KOPT-K1 (cell line): ENCODE measurements around the gene RPL35.
"Not testable (repeated sequence)": the region's sequence is repeated elsewhere in the genome, so short reads cannot be mapped to it uniquely, and the experiment has no call there.

Source experiments
- H3K27ac ChIP-seq: fragments of 200-600 bp; sonication (generic); 2 replicates; pipeline ENCODE4 v1.5.1; 2016; ENCODE audit warnings: antibody characterized with exemption, mild to moderate bottlenecking, low read depth, low read length; ENCODE audit not compliant: poor library complexity, severe bottlenecking
- H3K36me3 ChIP-seq: fragments of 200-600 bp; sonication (generic); 2 replicates; pipeline ENCODE4 v1.5.1; 2017; ENCODE audit warnings: antibody characterized with exemption, mild to moderate bottlenecking, low read length, moderate library complexity; ENCODE audit not compliant: insufficient read depth
- H3K9me3 ChIP-seq: fragments of 200-600 bp; sonication (generic); 2 replicates; pipeline ENCODE4 v1.5.1; 2017; ENCODE audit warnings: antibody characterized with exemption, low read length, mild to moderate bottlenecking; ENCODE audit not compliant: insufficient read depth, poor library complexity, severe bottlenecking

RPL35 gene

GRCh38 chr9:124846969-124847368 lies 14.8 kb downstream of the RPL35 start:
- H3K9me3 ChIP-seq, result no peaks in the 10 kb centered on the region
- no peak overlapping the region for H3K27ac ChIP-seq
- H3K36me3 ChIP-seq, result no peaks in the 10 kb centered on the region

- H3K9me3 ChIP-seq, H3K27ac ChIP-seq: not testable (repeated sequence)
These were observed 15.3 kb downstream of the RPL35 start for GRCh38 chr9:124846467-124846866.

DNA sequence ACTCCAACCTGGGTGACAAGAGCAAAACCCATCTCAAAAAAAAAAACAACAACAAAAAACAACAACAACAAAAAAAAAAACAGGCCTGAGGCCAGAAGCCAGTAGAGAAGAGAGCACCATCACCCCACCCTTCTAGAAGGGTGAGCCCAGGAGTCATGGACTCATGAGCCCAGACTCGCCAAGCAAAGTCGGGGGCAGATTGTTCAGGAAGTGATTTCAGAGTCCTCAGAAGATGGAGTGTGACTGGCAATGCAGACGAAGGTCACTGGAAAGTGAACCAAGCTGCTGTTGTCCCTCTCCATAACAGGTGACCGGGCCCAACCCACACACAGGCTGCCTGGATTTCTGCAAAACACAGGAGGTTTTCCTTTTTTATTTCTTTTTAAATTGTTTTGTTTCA lies 17.5 kb downstream of the RPL35 start:
- H3K27ac ChIP-seq, result no peak overlapping the region
- no peaks in the 10 kb centered on the region for H3K9me3 ChIP-seq
- no peaks in the 10 kb centered on the region for H3K36me3 ChIP-seq

More at GRCh38 chr9:124846467-124846866, 15.3 kb downstream of the RPL35 start:
- not testable (repeated sequence) for H3K36me3 ChIP-seq

DNA sequence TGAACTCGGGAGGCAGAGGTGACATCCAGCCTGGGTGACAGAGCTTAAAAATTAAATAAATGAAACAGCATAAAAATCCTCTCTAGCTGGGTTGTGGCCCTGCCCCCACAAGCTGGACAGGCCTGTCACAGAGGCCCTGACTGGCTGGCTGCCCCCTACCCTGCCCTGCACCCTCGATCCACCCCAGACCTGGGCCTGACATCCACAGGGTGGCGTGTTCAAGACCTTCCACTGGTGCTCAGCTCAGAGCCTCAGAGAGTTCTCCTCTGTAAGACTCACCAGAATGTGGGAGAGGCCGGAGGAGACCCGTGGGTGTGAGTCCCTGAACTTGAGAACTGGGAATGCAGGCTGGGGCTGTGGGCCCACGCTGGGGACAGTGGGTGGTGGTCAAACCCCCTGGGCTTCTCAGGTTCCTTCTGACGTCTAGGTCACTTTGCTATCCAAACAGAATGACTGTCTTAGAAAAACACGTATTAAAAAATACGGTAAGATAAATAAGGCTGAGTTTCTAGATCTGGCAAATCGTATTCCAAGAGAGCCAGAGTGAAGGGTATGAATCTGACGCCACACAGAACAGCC lies 18.2 kb downstream of the RPL35 start:
- no peak overlapping the region for H3K27ac ChIP-seq
- no peaks in the 10 kb centered on the region for H3K9me3 ChIP-seq
- H3K36me3 ChIP-seq, result no peaks in the 10 kb centered on the region

- no peak overlapping the region for H3K27ac ChIP-seq
- H3K36me3 ChIP-seq, result no peaks in the 10 kb centered on the region
- no peaks in the 10 kb centered on the region for H3K9me3 ChIP-seq
These were observed 20.5 kb downstream of the RPL35 start for GRCh38 chr9:124841075-124841821.

DNA sequence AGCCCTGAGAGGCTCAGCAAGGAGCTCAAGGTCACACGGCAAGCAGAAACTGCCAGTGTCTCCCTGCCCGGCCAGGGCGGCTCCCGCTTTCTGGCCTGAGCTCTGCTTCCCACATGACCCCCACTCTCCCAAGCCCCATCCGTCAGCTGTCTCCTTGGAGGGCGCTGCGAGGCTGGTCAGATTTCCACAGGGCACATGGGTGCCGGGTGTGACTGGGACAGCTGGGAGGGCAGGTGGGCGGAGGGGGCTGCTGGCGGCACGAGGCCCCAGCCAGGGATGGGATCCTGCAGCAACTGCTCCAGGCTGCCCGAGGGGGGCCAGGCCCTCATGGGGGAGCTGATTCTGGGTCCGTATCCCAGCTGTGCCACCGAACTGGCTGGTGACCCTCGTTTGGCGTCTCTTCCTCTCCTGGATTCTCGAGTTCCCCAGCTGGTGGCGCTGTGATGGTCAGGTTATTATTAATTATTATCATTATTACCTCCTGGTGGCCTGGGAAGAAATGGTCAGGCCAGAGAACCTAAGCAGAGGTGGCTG lies 21.4 kb downstream of the RPL35 start:
- H3K27ac ChIP-seq, result no peak overlapping the region
- no peaks in the 10 kb centered on the region for H3K9me3 ChIP-seq
- no peaks in the 10 kb centered on the region for H3K36me3 ChIP-seq

GRCh38 chr9:124839612-124840299 lies 22.0 kb downstream of the RPL35 start:
- H3K9me3 ChIP-seq, result no peaks in the 10 kb centered on the region
- H3K36me3 ChIP-seq, result no peaks in the 10 kb centered on the region
- no peak overlapping the region for H3K27ac ChIP-seq

GRCh38 chr9:124838567-124839275 lies 23.0 kb downstream of the RPL35 start:
- H3K9me3 ChIP-seq, H3K36me3 ChIP-seq, H3K27ac ChIP-seq: not testable (repeated sequence)

DNA sequence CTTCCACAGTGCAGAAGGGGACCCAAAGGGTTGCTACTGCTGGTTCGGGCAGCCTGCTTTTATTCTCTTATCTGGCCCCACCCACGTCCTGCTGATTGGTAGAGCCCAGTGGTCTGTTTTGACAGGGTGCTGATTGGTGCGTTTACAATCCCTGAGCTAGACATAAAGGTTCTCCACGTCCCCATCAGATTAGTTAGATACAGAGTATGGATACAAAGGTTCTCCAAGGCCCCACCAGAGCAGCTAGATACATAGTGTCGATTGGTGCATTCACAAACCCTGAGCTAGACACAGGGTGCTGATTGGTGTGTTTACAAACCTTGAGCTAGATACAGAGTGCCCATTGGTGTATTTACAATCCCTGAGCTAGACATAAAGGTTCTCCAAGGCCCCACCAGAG lies 23.6 kb downstream of the RPL35 start:
- not testable (repeated sequence) for H3K27ac ChIP-seq

GRCh38 chr9:124835026-124835557 lies 26.7 kb downstream of the RPL35 start:
- Histone ChIP-seq H3K27ac (no peak overlapping the region), H3K36me3 (no peaks in the 10 kb centered on the region)

More for the DNA sequence above, 23.6 kb downstream of the RPL35 start:
- H3K9me3 ChIP-seq, H3K36me3 ChIP-seq: not testable (repeated sequence)

DNA sequence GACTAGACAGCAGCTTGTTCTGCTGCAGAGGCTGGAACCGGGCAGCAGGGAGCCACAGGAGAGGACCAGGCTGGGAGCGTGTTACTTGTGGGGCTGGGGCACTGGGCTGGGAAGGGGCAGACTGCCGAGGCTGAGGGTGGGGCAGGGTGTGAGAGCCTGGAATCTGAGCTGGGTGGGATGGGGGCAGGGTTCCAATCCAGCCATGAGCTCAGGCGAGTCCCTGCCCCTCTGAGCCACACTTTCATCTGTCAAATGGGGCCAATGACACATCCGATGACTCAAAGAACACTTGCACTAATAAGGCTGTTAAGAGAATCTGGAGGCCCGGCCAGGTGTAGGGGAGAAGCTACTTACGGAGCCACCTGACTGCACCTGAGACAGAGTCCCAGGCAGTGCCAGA lies 27.2 kb downstream of the RPL35 start:
- no peaks in the 10 kb centered on the region for H3K36me3 ChIP-seq
- H3K27ac ChIP-seq, result no peak overlapping the region
- H3K9me3 ChIP-seq, result no peaks in the 10 kb centered on the region

More at GRCh38 chr9:124835026-124835557, 26.7 kb downstream of the RPL35 start:
- no peaks in the 10 kb centered on the region for H3K9me3 ChIP-seq

DNA sequence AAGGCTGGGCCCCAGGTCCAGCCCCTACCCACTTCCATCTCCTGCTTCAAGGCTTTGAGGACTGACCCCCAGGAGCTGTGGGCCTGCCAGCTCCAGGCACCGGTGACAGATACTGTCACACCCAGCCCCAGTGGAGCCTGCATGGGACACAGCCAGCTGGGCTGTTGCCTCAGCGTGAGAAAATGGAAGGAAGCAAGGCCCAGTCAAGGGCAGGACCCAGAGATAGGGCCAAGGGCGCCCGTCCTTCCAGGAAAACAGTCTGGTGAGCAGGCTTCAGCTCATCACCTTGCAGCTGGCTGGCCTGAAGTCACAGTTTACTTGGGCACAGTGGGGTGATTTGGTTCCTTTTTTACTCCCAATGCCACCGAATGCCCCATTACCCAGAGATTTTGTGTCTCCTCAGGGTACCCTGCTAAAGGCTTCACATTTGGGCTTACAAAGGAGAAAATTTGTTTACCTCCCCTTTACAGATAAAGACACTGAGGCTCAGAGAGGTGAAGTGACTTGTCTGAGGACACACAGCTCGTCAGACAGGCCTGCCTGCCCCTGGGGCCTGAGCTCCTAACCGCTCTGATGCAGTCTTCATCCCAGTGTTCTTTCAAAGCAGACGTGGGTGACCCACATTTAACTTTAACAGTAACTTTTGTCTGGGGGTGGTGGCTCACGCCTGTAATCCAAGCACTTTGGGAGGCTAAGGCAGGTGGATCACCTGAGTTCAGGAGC lies 30.0 kb downstream of the RPL35 start:
- Histone ChIP-seq H3K9me3 (no peaks in the 10 kb centered on the region), H3K36me3 (no peaks in the 10 kb centered on the region), H3K27ac (no peak overlapping the region)

DNA sequence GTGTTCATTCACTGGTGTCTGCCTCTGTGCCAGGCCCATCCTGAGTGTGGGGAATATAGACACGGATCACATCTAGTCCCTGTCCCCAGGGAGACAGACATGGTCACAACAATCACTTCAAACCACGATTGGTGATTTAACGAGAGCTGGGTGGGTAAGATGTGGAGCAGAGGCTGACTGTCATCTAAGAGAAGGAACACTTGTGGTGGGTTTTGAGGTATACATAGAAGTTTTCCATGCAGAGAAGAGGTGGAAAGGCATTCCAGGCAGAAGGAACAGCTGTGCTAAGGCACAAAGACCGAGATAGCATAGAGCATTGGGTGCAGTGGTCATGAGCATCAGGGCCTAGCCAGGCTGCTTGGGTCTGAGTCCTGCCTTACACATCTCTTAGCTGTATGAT lies 31.2 kb downstream of the RPL35 start:
- Histone ChIP-seq H3K27ac (no peak overlapping the region), H3K9me3 (no peaks in the 10 kb centered on the region), H3K36me3 (no peaks in the 10 kb centered on the region)

DNA sequence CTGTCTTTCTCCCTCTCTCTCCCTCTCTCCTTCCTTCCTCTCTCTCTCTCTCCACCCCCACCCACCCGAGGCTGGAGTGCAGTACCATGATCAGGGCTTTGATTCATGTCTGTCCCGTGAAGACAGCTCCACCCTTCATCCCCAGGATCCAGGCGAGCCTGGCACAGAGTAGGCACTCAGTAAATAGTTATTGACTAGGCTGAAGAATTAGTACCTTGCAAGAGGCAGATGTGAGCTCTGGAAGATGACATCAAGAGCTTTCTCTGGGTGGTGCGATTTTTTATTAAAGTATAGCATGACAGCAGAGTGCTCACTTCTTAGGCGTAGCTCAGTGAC lies 32.5 kb downstream of the RPL35 start:
- H3K27ac ChIP-seq, result no peak overlapping the region
- no peaks in the 10 kb centered on the region for H3K36me3 ChIP-seq
- H3K9me3 ChIP-seq, result no peaks in the 10 kb centered on the region
